GM10266 (cell line): Measurements from ENCODE around the gene HOOK2.
"Not testable (repeated sequence)": the region's sequence is repeated elsewhere in the genome, so short reads cannot be mapped to it uniquely, and the experiment has no call there.

Source experiments
- DNase-seq: peaks from one replicate; pipeline ENCODE4 v3.0.0; 2012; ENCODE audit errors: extremely low spot score
- TF ChIP-seq, protein P1 (sequence below): IDR thresholded peaks from 2 replicates; pipeline ENCODE4 v1.5.1; 2012; ENCODE audit warnings: mild to moderate bottlenecking, low read depth; ENCODE audit not compliant: control insufficient read depth, insufficient read depth; ENCODE audit errors: missing control alignments

The HOOK2 gene, protein sequence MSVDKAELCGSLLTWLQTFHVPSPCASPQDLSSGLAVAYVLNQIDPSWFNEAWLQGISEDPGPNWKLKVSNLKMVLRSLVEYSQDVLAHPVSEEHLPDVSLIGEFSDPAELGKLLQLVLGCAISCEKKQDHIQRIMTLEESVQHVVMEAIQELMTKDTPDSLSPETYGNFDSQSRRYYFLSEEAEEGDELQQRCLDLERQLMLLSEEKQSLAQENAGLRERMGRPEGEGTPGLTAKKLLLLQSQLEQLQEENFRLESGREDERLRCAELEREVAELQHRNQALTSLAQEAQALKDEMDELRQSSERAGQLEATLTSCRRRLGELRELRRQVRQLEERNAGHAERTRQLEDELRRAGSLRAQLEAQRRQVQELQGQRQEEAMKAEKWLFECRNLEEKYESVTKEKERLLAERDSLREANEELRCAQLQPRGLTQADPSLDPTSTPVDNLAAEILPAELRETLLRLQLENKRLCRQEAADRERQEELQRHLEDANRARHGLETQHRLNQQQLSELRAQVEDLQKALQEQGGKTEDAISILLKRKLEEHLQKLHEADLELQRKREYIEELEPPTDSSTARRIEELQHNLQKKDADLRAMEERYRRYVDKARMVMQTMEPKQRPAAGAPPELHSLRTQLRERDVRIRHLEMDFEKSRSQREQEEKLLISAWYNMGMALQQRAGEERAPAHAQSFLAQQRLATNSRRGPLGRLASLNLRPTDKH

DNA sequence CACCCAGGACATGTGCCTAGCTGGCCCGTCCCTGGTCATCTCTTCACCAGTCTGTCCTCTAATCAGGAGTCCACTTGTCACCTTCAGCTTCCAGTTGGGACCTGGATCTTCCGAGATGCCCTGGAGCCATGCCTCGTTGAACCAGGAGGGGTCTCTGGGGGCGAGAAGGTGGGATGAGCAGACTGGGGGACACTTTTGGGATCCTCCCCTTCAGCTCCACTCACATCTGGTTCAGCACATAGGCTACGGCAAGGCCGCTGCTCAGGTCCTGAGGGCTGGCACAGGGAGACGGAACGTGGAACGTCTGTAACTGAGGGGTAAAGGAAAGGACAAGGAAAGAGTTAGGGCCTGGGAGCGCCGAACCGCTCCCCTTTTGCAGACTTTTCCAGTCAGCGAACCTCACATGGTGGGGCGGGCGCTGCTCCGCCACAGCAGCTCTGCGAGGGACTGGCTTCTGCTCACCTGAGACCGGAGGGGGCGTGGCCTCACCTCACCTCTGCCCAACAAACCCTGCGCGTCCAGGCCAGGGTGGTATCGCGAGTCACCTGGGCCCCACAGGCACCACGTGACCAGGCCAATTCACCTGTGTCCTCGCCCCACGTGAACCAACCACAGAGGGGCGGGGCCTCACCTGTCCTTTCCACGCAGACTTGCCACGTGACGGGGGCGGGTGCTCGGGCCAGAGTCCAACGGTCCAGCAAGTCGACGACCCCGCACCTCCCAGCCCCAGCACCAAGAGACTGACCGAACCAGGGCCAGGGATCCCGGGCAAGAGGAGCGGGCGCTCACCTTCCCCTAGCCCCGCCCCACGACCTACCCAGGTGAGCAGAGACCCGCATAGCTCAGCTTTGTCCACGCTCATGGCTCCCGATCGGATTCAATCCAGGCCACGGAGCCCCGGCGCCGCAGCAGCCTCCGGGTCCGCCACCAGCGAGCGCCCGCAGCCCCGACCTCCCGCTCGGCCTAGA is at the start of gene HOOK2:
Gene HOOK2, minus strand, starts transcription at position 965 of the 968 bp plus-strand sequence. Its CDS starts 103 bp downstream, at position 862.
- TF ChIP-seq, protein P1, sequence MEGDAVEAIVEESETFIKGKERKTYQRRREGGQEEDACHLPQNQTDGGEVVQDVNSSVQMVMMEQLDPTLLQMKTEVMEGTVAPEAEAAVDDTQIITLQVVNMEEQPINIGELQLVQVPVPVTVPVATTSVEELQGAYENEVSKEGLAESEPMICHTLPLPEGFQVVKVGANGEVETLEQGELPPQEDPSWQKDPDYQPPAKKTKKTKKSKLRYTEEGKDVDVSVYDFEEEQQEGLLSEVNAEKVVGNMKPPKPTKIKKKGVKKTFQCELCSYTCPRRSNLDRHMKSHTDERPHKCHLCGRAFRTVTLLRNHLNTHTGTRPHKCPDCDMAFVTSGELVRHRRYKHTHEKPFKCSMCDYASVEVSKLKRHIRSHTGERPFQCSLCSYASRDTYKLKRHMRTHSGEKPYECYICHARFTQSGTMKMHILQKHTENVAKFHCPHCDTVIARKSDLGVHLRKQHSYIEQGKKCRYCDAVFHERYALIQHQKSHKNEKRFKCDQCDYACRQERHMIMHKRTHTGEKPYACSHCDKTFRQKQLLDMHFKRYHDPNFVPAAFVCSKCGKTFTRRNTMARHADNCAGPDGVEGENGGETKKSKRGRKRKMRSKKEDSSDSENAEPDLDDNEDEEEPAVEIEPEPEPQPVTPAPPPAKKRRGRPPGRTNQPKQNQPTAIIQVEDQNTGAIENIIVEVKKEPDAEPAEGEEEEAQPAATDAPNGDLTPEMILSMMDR: no peak
- no peak for DNase-seq

DNA sequence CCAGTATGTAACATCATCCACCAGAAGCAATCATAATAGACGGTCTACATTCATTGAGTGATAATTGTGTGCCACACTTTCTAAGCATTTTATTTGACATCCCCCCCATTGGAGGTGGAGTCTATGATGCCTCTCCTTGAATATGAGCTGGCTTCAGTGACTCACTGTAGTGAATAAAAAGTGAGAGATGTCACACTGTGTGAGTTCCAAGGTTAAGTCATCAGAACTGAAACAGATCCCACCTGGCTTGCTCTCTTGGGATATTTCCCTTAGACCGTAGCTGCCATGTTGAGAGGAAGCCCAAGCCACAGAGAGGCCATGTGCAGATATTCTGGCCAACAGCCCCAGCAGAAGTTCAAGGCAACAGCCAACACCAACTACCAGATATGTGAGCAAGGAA is 46.4 kb upstream of the HOOK2 start:
- TF ChIP-seq, protein P1: no peak
- DNase-seq: no peak

DNA sequence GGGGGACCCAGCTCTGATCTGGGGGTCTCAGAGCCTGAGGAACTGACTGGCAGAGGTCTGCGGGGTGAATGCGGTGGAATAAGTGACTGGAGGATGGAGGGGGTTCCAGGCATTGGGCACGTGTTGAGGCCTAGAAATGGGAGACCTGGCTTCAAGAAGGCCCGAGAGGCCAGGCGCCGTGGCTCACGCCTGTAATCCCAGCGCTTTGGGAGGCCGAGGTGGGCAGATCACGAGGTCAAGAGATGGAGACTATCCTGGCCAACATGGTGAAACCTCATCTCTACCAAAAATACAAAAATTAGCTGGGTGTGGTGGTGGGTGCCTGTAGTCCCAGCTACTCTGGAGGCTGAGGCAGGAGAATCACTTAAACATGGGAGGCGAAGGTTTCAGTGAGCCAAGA is 42.5 kb upstream of the HOOK2 start:
- not testable (repeated sequence) for DNase-seq

- DNase-seq: not testable (repeated sequence)
Observed at GRCh38 chr19:12817188-12817587, 41.8 kb upstream of the HOOK2 start.

GRCh38 chr19:12815088-12815487 is 39.7 kb upstream of the HOOK2 start:
- no peak for DNase-seq
- TF ChIP-seq, protein P1: no peak

DNA sequence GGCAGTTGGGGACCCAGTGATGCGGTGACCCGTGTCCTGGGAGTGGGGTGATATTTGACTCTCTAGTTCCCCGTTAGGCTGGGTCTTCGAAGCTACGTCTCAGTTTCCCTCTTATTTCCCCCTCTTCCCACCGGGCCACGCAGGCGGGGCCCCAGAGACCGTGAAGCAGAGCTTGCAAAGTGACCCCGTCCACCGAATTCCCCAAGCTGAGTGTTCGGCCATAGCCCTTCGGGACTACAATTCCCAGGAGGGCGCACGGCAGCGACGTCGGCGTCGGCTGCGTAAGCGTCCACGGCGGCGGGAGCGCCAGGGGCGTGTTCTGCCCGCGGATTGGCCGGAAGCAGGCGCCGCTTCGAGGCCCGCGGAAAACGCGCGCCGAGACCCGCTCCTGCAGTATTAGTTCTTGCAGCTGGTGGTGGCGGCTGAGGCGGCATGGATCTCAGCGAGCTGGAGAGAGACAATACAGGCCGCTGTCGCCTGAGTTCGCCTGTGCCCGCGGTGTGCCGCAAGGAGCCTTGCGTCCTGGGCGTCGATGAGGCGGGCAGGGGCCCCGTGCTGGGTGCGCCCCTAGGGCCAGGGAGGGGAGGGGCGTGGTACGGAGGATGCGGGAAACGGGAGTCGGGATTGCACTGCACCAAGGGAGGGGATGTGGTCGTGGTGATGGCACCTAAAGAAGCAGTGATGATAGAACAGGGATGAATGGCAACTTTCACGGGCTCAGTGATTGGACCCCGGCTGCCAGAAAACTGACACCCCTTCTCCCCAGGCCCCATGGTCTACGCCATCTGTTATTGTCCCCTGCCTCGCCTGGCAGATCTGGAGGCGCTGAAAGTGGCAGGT is 31.1 kb upstream of the HOOK2 start, which contains the start of gene RNASEH2A:
Gene RNASEH2A, plus strand, starts transcription at position 343 of the 840 bp plus-strand sequence. Its CDS starts 90 bp downstream, at position 433.
- TF ChIP-seq, protein P1: no peak
- DNase-seq: peak; percentile 97

DNA sequence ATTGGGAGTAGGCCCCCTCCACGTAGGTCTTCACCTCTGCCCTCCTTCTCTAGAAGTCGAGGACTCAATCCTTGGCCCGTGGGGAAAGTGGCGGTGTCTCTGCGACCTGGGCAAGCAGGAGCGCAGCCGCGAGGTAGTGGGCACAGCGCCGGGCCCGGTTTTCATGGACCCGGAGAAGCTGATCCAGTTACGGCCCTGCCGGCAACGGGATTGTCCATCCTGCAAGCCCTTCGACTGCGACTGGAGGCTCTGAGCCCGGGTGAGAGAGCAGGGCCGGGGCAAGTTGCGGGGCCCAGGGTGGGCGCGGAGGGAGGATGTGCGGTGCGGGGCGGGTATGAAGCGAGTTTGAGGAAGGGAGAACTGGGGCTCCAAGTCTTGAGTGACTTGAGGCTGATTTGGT is 28.7 kb upstream of the HOOK2 start:
- TF ChIP-seq, protein P1: no peak
- no peak for DNase-seq
